Lower lobe of right lung (tissue), 2 donors: ENCODE measurements around the gene RNF31. TPM values are rescaled to one million over a fixed set of nuclear protein-coding genes. Genes with fewer than 3 reads are reported as not detected.

Experiments
- ATAC-seq, 2 donors: fragments of 200-7000 bp; cut with Tn5 transposase; one replicate each; pipeline ENCODE4 v1.9.1; 2020 to 2022; ENCODE audit warnings: mild to moderate bottlenecking in 2 of 2, moderate library complexity in 2 of 2
- DNase-seq: peaks from one replicate; pipeline ENCODE4 v3.0.0-alpha.2; 2020
- H3K27ac ChIP-seq: fragments of 200-600 bp; one replicate; pipeline ENCODE4 v1.8.0; 2022
- H3K27me3 ChIP-seq: fragments of 200-600 bp; one replicate; pipeline ENCODE4 v1.8.0; 2022; ENCODE audit warnings: low read depth
- H3K36me3 ChIP-seq: fragments of 200-600 bp; one replicate; pipeline ENCODE4 v1.8.0; 2022; ENCODE audit warnings: mild to moderate bottlenecking
- H3K4me1 ChIP-seq: fragments of 200-600 bp; one replicate; pipeline ENCODE4 v1.8.0; 2022
- H3K4me3 ChIP-seq: fragments of 200-600 bp; one replicate; pipeline ENCODE4 v1.8.0; 2022; ENCODE audit warnings: mild to moderate bottlenecking
- H3K9me3 ChIP-seq: fragments of 200-600 bp; one replicate; pipeline ENCODE4 v1.8.0; 2022
- intact Hi-C: fragments of 100-400 bp; cut with DNase I; formaldehyde crosslinking; loops from one replicate; pipeline ENCODE4 v1.11.0; 2022
- total RNA-seq: library from RNA; stranded (reverse); fragmentation: NEBNext Ultra II Directional; extraction: Animal tissue kit (Norgen Biotek cat#: 25700); gene quantifications from one replicate; pipeline ENCODE4 v1.2.1, GENCODE V29; 2021
- TF ChIP-seq, protein P1 (sequence below): fragments of 200-600 bp; IDR thresholded peaks from one replicate; pipeline ENCODE4 v1.8.0; 2022; ENCODE audit warnings: antibody characterized with exemption, mild to moderate bottlenecking
- donor health status: DM: no; HTN: yes; CAD: no; lungs with severe emphysema.

The RNF31 gene
- total RNA-seq, 1 donor from 2014 or later, result 67.3 TPM

DNA sequence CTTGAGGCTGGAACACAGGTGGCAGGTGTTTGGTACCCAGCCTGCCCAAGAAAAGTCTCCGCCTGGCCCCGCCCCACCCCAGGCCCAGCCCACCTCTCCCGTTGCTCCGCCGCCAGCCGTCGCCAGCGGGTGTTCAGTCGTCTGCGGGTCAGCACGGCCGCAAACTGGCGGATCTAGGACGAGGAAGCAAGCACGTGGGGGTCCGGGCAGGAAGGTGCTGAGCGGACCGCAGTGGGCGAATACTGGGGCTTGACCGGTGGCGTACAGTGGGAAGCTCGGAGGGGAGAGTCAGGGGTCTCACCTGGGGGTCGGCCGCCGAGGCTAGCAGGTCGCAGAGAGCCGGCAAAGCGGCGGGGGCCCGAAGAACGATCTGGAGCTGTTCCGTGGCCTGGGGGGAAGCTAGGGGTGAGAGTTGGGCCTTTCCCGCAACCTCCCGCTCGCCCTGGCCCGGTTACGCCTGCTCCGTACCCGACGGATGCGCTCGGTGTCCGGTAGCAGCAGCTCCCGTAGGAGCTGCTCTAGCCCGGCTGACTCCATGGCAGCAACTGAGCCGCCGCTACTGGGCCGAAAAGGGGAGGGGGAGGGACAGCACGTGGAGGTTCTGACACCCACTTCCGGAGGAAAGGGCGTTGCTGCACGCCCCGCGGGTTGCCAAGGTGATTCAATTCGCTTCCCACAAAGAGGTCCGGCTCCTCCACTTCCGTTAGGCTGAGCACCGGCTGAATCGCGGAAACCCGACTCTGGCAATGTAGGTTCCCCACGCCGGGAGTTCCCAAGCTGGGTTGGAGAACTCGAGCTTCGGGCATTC is 41.2 kb downstream of the RNF31 start, which contains the start of gene IPO4:
Gene IPO4, minus strand, starts transcription at position 566 of the 808 bp plus-strand sequence. Its CDS starts 29 bp downstream, at position 537.
- DNase-seq (peak; percentile 94), ATAC-seq (peak; percentile 97)
- Histone ChIP-seq H3K4me1 (peaks cover 20% of the 10 kb centered on the region), H3K36me3 (peaks cover 68% of the 10 kb centered on the region), H3K4me3 (peak within 1 kb of the TSS; percentile 80), H3K9me3 (no peaks in the 10 kb centered on the region), H3K27me3 (no peaks in the 10 kb centered on the region), H3K27ac (peak within 1 kb of the TSS; percentile 70)
- intact Hi-C loops, result no loop called here
- TF ChIP-seq, protein P1, sequence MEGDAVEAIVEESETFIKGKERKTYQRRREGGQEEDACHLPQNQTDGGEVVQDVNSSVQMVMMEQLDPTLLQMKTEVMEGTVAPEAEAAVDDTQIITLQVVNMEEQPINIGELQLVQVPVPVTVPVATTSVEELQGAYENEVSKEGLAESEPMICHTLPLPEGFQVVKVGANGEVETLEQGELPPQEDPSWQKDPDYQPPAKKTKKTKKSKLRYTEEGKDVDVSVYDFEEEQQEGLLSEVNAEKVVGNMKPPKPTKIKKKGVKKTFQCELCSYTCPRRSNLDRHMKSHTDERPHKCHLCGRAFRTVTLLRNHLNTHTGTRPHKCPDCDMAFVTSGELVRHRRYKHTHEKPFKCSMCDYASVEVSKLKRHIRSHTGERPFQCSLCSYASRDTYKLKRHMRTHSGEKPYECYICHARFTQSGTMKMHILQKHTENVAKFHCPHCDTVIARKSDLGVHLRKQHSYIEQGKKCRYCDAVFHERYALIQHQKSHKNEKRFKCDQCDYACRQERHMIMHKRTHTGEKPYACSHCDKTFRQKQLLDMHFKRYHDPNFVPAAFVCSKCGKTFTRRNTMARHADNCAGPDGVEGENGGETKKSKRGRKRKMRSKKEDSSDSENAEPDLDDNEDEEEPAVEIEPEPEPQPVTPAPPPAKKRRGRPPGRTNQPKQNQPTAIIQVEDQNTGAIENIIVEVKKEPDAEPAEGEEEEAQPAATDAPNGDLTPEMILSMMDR, result no peak

- Histone ChIP-seq H3K27me3 (no peaks in the 10 kb centered on the region), H3K4me1 (peaks cover 21% of the 10 kb centered on the region), H3K27ac (peak overlapping the region; percentile 70), H3K36me3 (peaks cover 62% of the 10 kb centered on the region), H3K9me3 (no peaks in the 10 kb centered on the region), H3K4me3 (peak overlapping the region; percentile 80)
- ATAC-seq, result no peak
- TF ChIP-seq, protein P1, result no peak
- intact Hi-C loops, result no loop called here
- DNase-seq, result no peak
These were observed 41.7 kb downstream of the RNF31 start for GRCh38 chr14:24189059-24189375.

GRCh38 chr14:24189460-24189859 is 42.2 kb downstream of the RNF31 start:
- DNase-seq (no peak), ATAC-seq (no peak)
- Histone ChIP-seq H3K27me3 (no peaks in the 10 kb centered on the region), H3K4me1 (peaks cover 25% of the 10 kb centered on the region), H3K4me3 (no peak overlapping the region), H3K27ac (no peak overlapping the region), H3K9me3 (no peaks in the 10 kb centered on the region), H3K36me3 (peaks cover 57% of the 10 kb centered on the region)
- TF ChIP-seq, protein P1, result no peak
- intact Hi-C loops, result no loop called here

DNA sequence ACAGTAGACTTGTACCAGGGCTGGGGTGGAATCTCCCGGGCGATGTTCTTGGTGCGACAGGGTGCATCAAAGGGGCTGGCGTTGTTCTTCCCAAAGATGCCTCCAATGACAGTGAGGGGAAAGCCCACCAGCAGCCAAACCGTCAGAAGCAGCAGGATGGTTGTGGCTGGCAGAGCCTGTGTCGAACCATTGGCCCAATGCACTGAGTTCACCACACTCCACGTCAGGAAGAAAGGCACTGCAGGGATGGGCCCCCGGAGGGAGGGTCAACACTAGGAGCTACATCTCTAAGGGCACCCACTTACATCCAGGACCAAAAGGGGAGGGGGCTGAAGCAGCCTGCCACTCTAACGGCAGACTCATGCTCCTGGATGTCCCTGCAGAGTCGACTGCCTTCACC is 43.1 kb downstream of the RNF31 start:
- Histone ChIP-seq H3K4me1 (peaks cover 30% of the 10 kb centered on the region), H3K36me3 (peaks cover 48% of the 10 kb centered on the region), H3K27ac (no peak overlapping the region), H3K9me3 (no peaks in the 10 kb centered on the region), H3K27me3 (no peaks in the 10 kb centered on the region), H3K4me3 (no peak overlapping the region)
- DNase-seq, result no peak
- TF ChIP-seq, protein P1, result no peak
- no peak for ATAC-seq
- intact Hi-C loops, result no loop called here

DNA sequence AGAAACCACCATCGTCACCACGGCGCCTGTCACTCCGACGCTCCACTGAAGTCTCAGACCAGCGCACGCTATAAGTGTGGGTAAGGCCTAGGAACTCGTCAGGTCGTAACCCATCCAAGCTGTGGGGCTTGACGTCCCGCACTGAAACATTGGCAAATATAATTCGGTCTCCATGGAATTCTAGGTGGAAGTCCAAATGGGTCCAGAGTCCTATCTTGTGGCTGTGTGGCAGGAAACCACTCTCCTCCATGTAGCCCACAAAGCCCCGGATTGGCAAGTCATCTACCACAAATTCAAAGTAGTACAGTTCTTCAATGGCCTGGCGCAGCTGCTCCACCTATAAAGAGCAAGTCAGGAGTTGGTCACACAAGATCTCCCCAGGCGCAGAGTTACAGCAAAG is 45.6 kb downstream of the RNF31 start:
- intact Hi-C loops, result no loop called here
- ATAC-seq (no peak), DNase-seq (no peak)
- Histone ChIP-seq H3K4me3 (no peak overlapping the region), H3K4me1 (peaks cover 34% of the 10 kb centered on the region), H3K27me3 (no peaks in the 10 kb centered on the region), H3K9me3 (no peaks in the 10 kb centered on the region), H3K36me3 (peaks cover 33% of the 10 kb centered on the region), H3K27ac (no peak overlapping the region)
- TF ChIP-seq, protein P1, result no peak
